Epidermal melanocyte (primary cell): Measurements from ENCODE around the gene SLC6A3.
"Not testable (repeated sequence)": the region's sequence is repeated elsewhere in the genome, so short reads cannot be mapped to it uniquely, and the experiment has no call there.

Experiments
- DNase-seq: peaks from one replicate; pipeline ENCODE4 v3.0.0; 2011; ENCODE audit warnings: low spot score; ENCODE audit not compliant: insufficient read length

The SLC6A3 gene

DNA sequence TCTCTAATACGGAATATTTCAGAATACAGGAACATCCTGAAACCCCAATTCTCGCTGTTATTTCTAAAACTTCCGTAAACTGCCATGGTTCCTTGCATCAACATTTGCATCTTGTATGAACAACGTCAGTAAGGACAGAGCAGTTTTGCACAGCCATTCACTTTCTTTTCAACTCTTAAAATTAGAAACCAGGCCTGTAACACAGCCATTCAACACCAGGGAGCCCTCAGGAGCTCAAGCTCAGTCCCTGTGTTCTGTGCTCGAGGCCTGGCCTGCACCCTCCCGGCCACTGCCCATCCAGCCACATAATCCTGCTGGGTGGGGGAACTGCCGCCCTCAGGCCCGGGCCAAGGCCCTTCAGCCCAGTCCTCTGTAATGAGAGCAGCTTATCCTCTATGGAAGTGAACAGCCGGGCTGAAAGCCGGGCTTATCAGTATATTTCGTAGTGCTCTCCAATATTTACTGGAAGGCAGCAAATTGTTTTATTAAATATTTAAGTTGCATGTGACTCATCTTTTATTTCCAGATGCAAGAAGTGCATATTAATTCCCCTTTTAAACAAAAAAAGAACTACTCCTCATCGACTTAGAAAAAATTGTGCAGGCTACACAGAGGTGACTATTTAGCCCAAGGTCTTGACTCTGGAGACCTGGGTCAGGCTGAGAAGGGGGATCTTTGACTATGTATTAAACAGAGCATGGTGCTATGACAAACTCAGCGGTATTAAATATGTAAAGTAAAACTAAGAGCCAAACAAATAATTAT is 33.2 kb upstream of the SLC6A3 start:
- no peak for DNase-seq

DNA sequence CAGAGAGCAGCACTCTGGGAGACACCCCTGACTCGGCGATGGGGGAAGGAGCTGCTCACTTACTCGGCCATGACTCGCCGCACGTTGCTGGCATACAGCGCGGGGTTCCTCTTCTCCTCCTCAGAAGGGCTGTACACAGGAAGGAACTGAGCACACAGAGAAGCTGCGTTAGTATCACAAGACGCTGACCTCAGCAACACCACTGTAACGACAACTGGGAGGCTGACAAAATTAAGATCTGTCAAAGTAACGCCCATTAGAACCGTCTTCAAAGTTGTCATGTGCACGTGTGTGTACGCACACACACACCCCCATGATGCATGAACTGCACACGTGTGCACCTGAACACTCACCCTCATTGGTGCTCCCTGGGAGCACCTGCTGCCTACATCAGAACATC is 32.1 kb upstream of the SLC6A3 start:
- no peak for DNase-seq

GRCh38 chr5:1476967-1477310 is 31.7 kb upstream of the SLC6A3 start:
- DNase-seq = no peak

DNA sequence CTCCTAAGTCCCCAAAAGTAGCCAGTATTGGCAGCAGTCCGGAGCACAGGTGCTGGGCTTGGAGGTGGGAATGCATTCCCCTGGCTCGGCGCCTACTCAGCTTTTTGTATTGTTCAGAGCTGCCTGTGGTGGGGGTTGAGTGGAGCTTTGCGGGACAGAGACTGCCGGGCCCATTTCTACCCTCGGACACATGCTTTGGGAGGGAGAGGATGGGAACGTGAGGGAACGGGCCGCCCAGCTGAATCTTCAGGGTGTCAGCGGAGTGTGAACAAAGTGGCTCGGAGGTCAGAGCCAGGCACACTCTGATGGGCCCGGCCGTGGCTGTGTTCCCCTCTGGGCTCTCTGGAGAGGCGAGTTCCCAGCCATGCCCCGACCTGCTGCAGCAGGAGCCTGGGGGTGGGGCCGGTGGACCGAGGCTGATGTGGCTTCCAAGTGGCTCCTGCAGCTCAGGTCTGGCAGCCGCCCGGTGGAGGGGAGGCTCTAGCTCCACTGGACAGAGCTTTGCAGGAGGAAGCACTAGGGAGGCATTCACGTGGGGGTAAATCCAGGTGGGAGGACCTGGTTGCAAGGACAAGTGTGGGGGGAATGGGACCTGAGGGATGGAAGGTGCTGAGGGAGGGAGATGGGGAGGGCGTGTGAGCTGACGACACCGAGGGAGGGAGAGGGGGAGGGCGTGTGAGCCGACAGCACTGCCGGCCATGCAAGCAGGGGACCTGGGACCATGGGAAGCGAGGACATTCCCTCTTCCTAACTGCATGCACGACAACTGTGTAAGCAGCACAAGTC is 31.1 kb upstream of the SLC6A3 start:
- no peak for DNase-seq

GRCh38 chr5:1475544-1475900 is 30.3 kb upstream of the SLC6A3 start:
- DNase-seq = not testable (repeated sequence)

GRCh38 chr5:1474866-1475543 is 29.8 kb upstream of the SLC6A3 start:
- DNase-seq = no peak

- no peak for DNase-seq
Observed at GRCh38 chr5:1474183-1474839, 29.1 kb upstream of the SLC6A3 start.

- DNase-seq = no peak
Observed at GRCh38 chr5:1473746-1474145, 28.5 kb upstream of the SLC6A3 start.

GRCh38 chr5:1472964-1473628 is 27.9 kb upstream of the SLC6A3 start:
- DNase-seq = no peak

GRCh38 chr5:1471997-1472963 is 27.0 kb upstream of the SLC6A3 start:
- no peak for DNase-seq

DNA sequence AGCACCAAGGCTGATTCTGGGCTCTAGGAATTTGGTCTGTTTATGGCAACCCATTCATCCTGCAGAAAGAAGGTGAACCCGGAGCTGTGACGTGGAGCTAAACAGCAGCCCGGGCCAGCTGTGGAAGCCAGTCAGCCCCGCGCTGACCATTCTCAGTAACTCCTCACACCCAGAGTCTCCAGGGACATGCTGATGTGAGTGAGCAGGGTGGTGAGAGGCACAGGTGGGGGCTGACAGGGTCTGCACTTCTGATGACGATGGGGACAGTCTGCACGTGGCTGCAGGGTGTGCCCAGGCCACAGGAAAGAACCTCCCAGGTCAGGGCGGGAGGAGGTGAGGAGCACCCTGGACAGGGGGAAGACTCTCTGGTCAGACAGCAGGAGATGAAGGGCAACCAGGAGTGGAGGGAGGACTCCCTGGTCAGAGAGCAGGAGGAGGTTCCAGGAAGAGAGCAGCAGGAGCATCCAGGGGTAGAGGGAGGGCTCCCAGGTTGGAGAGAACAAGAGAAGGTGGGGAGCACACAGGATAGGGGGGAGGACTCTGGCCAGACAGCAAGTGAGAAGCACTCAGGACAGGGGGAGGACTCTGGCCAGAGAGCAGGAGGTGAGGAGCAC is 26.1 kb upstream of the SLC6A3 start:
- DNase-seq = no peak

- no peak for DNase-seq
Observed at GRCh38 chr5:1470762-1471211, 25.5 kb upstream of the SLC6A3 start.

DNA sequence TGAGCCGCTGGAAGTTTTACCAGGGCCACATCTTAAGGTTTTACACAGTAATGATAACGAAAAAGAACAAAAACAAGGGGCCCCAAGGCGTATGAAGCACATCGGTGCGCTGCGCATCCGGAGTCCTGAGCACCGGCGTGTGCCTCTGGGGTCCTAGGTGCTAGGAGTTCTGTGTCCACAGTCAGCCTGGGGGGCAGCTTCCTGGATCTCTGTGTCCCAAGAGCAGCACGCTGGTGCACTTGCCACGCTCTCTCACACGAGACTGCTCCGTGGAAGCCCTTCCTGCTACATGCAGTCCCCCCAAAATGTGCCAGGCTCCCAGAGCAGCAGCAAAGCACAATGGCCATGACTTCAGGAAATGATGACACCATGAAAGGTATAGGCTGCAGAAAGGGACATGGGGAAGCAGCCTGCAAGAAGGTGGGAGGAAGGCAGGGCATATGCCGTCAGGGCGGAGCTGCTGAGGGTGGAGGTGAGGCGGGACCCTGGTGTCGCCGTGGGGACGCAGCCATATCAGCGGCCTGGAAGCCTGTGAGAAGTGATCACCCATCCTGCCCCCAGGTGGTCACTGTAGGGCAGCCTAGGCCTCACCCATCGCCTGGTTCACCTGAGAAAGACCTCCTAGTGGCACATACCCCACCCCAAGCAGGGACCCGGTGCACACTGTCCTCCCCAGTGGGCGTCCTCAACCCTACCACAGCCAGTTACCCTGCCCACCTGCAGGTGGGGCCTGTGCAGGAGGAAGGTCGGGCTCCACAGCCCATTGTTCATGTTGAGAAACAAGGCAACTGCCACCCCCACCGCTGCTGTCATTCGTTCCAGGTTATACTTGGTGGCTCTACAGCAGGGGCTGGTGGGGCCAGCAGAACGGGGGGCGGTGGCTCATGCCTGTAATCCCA is 23.6 kb upstream of the SLC6A3 start:
- no peak for DNase-seq

DNA sequence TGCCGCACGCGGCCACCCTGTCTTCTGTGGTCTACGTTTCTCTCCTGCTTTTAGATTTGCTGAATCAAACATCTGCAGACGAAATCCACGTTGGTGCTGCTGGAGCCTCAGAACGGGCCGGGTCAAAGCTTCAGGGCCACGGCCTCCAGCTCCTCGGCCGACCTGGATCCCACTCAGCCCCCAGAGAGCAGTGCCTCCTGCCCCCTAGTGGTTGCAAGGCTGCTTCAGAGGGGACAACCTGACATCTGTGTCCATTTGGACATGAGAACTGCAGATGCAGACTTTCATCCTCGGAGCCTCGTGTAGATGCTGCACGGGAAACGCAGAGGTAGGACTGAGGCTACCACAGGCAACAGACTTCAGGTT is 23.0 kb upstream of the SLC6A3 start:
- DNase-seq = peak; percentile 49

DNA sequence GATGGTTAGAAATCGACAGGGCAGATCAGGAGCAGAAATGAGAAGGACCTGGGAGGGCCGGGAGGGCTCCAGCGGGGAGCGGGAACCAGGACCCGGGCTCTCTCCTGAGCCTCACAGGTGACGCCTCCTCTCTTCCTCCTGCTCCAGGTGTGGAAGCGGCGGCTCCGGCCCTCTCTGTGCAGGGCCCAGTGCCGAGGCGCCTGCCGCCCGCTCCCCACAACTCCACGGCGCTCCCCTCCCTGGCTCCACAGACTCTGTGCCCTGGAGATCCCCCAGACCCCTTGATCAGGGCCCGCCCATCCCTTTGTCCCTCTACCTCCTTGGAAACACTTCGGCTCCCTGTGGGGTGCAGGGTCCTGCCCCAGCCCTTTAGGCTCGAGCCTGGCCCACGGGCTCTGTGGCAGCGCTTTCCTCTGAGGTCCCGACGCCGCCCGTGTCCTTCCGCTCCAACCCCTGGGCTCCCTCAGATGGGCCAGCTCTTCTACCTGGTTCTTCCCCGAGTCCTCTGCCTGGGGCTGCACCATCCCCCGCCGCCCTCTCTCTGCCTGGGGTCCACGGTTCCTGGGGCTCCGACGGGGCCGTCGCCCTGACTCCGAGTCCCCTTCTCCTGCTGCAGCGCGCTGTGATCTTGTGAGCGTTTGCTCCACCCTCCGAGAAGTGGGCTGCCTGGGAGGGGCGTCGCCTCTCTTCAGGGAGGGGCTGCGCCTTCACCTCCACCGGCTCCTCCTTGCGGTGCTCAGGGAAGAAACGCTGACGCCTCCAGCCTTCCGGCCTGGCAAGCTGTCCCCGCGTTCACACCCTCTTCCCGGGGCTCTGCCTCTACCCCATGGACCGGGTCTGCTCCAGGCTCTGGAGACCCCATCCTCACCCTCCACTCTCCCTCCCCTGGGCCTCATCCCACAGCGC is 22.4 kb upstream of the SLC6A3 start:
- DNase-seq = no peak

DNA sequence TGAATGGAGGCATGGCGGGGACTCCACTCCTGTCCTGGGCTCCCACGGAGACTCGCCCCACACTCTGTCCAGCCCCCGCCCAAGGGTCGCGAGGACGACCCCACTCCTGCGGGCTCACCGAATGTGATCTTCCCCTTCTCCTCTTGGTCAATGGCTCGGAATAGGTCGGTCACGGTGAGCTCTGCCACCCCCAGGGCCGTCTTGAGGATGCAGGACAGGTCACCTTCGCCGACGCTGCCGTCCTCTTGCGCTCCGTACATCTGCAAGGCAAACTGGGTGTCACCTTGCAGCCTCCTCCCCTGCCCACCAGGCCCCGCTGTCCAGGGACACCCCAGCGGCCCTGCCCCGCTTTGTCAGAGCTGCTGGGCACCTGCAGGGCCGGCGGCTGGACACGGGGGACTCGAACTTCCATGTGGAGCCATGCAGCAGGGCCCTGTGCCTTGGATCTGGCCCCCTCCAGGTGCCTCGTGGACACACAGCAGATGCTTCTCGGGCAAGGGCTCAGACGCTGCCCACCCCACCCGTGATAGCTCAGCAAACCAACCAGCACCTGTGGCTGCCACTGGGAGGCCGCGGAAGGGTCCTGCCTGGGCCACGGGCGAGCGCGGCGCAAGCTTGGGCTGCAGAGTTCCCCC is 21.5 kb upstream of the SLC6A3 start:
- no peak for DNase-seq

DNA sequence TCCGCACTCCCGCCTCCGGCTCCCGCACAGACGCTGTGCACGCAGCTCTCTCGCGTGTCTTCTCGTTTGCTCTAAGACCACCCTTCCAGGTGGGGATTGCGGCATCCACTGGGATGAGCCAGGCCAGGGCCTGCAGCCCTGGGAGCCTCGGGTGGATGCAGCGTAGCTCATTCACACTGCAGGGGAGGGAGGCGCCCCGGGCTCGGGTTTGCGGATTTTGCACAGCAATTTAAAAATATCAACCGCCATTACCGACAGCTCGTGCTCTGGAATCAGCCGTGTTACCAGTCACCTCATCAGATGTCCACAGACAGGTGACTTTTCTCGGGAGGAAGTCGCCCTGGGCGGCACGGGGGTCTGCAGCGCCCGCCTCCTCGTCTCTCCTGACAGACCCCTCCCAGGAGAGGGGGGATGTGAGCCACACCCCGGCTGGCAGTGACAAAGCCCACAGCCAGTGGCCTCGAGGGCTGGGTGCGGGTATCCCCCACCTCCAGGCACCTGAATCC is 20.8 kb upstream of the SLC6A3 start:
- DNase-seq = no peak
